ENCODE results near the gene C19orf85.

GRCh38 chr19:55492362-55492944 lies 27.9 kb upstream of the C19orf85 start:
- no peak for TF ChIP-seq CTCF (IDR thresholded peaks at IDR 0.05)
- no peak for TF ChIP-seq POLR2A (IDR thresholded peaks at IDR 0.05)
- TF ChIP-seq POLR2AphosphoS5 (IDR thresholded peaks at IDR 0.05; ENCODE audit: insufficient read depth in 1 of 2, low read depth in 1 of 2), result no peak
